Astrocyte of the hippocampus (primary cell): Measurements from ENCODE around the gene ZNF709.
"Not testable (repeated sequence)": the region's sequence is repeated elsewhere in the genome, so short reads cannot be mapped to it uniquely, and the experiment has no call there.

Experiments
- DNase-seq: peaks from one replicate; pipeline ENCODE4 v3.0.0; 2011; ENCODE audit warnings: low read depth, low spot score

ZNF709 gene

GRCh38 chr19:12484371-12485051 lies at the start of gene ZNF709:
Gene ZNF709 (minus strand): TSS chr19:12484816. CDS start chr19:12484657, 159 bp downstream.
- peak; percentile 96 for DNase-seq

- peak; percentile 38 for DNase-seq
Measured at GRCh38 chr19:12527034-12527836, 42.6 kb upstream of the ZNF709 start.

GRCh38 chr19:12526542-12526941 lies 41.9 kb upstream of the ZNF709 start:
- DNase-seq = no peak

GRCh38 chr19:12521996-12522395 lies 37.4 kb upstream of the ZNF709 start:
- DNase-seq = no peak

- DNase-seq = no peak
Measured at GRCh38 chr19:12513531-12514061, 29.0 kb upstream of the ZNF709 start.

GRCh38 chr19:12497032-12497431 lies 12.4 kb upstream of the ZNF709 start:
- peak; percentile 31 for DNase-seq

DNA sequence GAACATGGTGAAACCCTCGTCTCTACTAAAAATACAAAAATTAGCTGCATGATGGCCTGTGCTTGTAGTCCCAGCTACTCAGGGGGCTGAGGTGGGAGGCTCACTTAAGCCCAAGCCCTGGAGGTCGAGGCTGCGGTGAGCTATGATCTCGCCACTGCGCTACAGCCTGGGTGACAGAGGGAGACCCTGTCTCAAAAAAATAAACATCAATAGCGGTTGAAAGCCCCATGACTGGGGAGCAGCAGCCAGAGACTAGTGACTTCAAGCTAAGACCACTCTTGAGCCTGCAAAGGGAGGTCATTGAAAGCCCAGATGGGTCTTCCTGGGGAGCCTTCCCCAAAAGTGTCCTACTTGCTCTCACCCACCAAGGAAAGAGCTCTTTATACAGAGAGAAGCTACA lies 11.9 kb upstream of the ZNF709 start:
- no peak for DNase-seq

- DNase-seq = peak; percentile 95
Measured at GRCh38 chr19:12495002-12495802, 10.6 kb upstream of the ZNF709 start.

GRCh38 chr19:12494260-12494860 lies 9.7 kb upstream of the ZNF709 start:
- DNase-seq = no peak

- not testable (repeated sequence) for DNase-seq
Measured at GRCh38 chr19:12486265-12486783, 1.7 kb upstream of the ZNF709 start.

- DNase-seq = no peak
Measured at GRCh38 chr19:12485571-12485970, 955 bp upstream of the ZNF709 start.

DNA sequence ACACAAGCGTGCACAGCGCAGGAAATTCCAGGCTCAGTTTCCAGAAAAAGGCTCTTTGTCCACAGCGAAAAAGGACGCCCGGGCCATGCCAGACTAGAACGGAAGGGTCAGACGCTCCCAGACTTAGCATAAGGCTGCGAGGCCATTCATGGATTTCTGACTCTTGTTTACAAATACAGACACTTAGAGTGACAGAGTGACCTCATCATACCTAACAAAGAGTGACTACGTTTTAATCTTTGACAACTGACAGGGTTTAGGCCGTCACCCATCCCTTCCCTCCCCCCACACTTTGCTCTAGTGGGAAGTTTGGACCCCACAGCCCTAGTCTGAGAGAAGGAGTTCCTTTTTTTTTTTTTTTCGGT lies 418 bp upstream of the ZNF709 start:
- DNase-seq = no peak

- no peak for DNase-seq
Measured at GRCh38 chr19:12484011-12484370, 625 bp downstream of the ZNF709 start.

DNA sequence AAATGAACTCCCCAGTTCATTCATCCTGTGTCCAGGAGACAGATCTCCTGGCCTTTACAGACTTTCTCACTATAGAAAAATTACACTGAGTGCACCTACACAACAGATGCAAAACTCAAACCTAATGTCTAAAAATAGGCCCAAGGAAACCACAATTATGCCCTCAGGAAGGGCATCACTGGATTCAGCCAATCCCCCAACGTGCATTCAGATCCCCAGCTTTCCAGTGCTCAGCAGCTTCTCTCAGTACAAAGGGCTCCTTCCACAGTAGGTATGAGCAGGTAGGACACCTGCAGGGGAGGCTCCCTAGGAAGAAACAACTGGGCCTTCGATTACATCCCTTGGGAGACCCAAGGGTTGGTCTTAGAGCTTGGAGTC lies 2.1 kb downstream of the ZNF709 start:
- peak; percentile 19 for DNase-seq

- no peak for DNase-seq
Measured at GRCh38 chr19:12481781-12482508, 2.7 kb downstream of the ZNF709 start.

DNA sequence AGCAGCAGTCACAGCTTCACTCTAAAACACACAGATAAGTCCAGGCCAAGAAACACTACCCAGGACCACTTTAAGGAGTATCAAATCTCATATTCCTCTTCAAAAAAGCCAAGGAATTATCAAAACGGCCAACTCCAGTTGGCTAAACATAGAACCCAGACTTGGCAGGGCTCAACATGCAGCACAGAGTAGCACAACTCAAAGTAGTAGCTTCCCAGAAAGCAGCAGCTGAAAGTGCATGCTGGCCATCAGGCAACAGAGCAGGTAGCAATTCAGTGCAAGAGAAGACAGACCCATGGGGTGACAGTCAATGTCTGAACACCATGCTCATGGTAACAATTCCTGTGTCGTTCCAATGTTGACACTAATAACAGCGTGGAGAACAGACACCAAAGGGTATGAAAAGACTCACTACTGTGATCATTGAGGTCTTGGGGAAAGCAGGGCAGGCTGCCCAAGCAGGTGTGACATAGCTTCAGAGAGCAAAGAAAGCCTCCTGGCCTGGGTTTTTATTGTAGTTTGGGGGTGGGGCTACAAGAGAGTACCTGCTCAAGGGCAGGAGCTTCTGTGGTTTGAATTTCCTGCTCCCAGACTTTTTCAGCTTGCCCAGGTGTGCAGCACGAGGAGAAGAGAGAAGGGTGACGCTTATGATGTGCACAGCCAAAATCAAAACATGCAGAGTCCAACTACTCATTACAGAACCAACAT lies 6.2 kb downstream of the ZNF709 start:
- no peak for DNase-seq

DNA sequence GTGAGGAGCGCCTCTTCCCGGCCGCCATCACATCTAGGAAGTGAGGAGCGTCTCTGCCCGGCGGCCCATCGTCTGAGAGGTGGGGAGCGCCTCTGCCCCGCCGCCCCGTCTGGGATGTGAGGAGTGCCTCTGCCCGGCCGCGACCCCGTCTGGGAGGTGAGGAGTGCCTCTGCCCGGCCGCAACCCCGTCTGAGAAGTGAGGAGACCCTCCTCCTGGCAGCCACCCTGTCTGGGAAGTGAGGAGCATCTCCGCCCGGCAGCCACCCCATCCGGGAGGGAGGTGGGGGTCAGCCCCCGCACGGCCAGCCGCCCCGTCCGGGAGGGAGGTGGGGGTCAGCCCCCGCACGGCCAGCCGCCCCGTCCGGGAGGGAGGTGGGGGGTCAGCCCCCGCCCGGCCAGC lies 17.0 kb downstream of the ZNF709 start:
- DNase-seq = not testable (repeated sequence)

DNA sequence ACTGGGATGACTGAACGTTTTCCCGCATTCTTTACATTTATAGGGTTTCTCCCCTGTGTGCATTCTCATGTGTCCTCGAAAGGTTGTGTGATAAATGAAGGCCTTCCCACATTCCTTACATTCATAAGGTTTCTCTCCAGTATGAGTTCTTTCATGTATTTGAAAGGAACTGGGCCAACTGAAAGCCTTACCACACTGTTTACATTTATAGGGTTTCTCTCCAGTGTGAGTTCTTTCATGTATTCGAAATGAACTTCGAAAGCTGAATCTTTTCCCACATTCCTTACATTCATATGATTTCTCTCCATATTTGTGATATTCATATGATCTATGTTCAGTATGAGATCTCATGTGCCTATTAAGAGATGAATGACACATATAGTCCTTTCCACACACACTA lies 19.4 kb downstream of the ZNF709 start:
- no peak for DNase-seq

GRCh38 chr19:12464769-12465168 lies 19.8 kb downstream of the ZNF709 start:
- no peak for DNase-seq

- not testable (repeated sequence) for DNase-seq
Measured at GRCh38 chr19:12464139-12464538, 20.5 kb downstream of the ZNF709 start.
